ENCODE data around the gene TMEM94.
"Not testable (repeated sequence)": the region's sequence is repeated elsewhere in the genome, so short reads cannot be mapped to it uniquely, and the experiment has no call there.

The TMEM94 gene

DNA sequence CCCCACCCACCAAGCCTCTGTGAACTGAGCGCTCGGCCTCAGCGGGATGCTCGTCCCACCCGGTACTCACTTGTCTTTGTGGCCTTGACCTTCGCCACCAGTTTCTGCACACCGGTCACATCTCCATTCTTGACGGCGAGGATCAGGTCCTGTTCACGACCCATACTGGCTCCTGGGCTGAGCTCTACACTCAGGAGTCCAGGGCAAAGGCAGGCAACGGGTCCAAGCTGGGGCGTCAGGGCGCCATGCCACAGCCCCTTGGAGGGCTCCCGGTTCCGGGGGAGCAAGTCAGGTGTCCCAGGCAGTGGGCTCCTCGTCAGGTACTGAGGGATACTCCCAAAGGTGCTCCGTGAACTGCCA lies 57.2 kb downstream of the TMEM94 start:
- no peak for DNase-seq

DNA sequence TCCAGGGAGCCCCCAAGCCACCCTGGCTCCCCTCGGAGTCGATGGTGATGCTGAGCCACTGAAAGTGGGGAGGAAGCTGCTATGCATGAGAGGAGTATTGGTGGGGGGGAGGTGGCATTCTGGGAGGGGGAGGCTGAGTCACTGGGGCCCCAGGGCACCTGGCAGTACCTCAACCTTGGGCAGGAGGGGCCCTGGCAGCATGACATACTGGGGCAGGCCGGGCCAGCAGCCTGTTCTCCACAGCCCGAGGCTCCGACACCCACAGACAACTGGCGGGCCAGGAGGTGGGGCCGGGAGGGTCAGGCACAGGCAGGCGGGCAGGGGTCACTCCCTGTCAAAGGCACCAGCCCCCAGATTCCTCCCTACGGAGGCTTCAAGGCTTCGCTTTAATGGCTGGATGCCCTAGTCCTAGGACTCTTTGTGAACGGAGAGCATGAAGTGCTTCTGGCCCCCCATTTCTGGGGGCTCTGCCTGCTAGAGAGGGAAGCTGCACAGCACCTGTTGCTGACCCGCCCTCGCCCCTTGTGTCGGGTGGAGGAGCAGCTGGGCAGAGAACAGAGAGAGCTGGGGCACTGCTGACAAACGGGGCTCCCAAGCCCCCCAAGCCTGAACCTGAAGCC lies 58.0 kb downstream of the TMEM94 start:
- DNase-seq, result no peak

DNA sequence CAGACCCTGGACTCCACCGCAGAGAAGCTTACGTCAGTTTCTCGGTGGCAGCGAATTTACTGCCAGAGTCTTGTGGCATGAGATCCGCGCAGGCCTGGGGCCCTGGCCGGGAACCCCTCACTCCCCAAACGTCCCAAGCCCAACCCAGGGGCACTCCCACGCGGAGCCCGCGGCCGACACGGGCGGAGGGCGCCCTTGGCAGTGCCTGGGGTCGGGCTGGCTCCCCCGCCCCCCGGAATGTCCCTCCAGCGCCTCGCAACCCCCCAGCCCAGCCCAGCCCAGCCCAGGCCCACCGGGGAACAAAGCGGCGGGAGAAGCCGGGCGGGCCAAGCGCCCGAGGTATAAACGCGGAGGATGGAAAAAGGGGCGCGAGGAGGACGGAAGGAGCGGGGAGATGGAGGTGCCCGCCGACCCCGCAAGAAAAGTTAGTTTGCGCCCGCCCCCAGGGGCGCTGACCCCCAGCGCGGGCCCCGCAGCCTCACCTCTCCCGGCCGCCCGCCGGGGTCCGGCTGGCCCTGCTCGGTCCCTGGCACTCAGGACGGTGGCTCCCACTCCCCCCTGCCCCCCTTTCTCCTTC lies 58.6 kb downstream of the TMEM94 start:
- no peak for DNase-seq

DNA sequence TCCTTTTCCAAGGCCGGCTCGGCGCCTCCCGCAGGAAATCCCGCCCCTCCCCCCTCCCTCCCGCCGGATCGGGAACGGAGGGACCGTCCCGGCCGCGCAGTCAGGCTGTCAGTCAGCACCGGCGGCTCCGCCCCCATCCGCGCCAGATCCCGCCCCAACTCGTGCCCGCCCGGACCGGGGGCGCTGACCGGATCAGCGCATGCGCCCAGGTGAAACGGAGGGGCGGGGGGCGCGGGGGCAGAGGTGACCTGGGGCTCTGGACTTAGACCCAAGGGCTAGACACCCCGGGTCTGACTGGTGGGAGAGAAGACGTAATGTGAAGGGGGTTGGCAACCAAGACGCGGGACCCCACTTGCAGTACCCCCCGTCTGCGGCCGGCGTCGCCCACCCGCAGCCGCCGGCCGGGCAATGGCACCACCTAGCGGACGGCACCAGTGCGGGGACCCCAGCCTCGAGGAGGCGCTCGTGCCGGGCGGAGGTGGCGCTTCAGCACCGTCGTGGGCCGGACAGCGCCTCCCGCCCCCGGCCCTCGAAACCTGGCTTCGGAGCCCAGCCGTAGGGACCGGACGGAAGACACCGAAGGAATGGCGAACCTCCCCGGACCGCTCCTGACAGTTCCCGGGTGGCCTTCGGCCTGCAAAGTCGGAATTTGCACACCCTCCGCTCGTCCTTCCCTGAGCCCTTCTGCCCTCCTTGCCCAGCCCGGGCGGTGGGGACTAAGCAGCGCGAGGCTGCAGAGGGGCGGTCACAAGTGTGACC lies 59.2 kb downstream of the TMEM94 start, which contains the start of gene CASKIN2:
Gene CASKIN2, minus strand, starts transcription at position 42 of the 759 bp plus-strand sequence. CDS start 1,733 bp downstream, outside the sequence.
- DNase-seq, result peak; percentile 97

DNA sequence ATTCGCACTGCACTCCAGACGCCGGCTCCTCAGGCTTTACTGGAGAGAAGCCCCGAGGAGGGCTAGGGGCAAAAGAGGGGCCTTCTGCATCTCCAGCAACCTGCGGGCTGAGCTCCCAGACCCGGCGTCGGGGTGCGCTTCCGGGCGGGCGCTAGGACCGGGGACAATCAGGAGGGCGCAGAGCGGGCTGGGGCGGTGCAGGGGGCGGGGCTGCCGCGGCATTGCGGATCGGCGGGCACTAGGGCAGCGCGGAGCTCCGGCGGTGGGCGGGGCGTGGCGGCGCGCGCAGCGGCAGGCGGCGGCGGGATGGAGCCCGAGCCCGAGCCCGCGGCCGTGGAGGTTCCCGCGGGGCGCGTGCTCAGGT lies 59.8 kb downstream of the TMEM94 start, which contains the start of gene TSEN54:
Gene TSEN54, plus strand, starts transcription at position 274 of the 364 bp plus-strand sequence. Its CDS starts 33 bp downstream, at position 307.
- DNase-seq, result peak; percentile 96

DNA sequence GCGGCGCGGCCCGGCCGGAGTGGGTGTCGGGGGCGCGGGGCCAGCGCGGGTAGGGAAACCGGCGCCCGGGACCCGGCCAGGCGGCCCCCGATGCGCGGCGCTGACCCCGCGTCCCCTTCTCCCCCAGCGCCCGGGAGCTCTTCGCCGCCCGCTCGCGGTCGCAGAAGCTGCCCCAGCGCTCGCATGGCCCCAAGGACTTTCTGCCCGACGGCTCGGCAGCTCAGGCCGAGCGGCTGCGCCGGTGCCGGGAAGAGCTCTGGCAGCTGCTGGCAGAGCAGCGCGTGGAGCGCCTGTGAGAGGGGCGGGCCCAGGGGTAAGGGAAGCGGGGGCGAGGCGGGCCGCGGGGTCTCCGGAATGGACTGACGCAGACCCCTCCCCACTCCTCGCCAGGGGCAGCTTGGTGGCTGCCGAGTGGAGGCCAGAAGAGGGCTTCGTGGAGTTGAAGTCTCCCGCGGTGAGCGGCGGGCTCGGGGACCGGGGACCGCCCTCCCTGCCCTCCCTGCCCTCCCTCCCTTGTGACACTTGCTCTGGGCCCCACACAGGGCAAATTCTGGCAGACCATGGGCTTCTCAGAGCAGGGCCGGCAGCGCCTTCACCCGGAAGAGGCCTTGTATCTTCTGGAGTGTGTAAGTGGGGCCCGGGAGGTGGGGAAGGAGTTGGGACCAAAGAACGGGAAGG lies 60.3 kb downstream of the TMEM94 start:
- DNase-seq, result no peak

DNA sequence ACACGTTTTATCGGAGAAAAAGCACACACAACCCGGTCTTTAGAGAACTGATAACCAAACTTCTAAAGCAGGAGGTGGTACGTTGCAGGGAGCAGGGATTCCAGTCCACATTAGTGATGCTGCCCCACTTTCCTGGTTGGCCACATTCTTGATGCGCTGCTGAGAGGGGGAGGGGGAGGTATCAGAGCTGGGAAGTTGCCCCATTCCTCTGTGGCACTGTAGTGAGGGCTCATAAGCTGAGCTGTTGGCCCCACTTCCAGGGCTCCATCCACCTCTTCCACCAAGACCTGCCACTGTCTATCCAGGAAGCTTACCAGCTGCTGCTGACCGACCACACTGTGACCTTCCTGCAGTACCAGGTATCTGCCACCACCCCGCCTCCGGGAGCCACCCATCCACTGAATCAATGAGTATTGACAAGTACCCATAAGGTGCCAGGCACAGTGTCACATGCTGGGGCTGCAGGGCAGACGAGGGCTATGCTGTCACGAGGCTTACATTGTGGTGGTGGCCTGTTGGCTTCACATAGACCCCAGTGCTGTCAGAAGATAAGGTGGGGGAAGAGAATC lies 60.9 kb downstream of the TMEM94 start:
- no peak for DNase-seq

DNA sequence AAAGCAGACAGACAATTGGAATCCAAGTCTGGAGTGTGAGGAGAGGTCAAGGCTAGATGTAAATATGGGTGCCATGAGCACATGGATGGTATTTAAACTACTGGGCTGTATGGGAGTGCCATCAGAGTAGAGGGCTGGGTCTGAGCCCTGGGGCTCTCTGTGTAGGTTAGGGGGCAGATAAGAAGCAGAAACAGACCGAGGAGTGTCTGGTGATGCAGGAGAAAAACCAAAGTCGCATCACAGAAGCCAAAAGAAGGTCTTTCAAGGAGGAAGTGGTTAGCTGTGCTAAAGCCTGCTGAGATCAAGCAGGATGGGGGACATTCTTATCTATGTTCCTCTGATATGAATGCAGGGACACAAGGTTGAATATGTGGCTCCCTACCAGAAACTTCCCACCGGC lies 61.8 kb downstream of the TMEM94 start:
- no peak for DNase-seq

DNA sequence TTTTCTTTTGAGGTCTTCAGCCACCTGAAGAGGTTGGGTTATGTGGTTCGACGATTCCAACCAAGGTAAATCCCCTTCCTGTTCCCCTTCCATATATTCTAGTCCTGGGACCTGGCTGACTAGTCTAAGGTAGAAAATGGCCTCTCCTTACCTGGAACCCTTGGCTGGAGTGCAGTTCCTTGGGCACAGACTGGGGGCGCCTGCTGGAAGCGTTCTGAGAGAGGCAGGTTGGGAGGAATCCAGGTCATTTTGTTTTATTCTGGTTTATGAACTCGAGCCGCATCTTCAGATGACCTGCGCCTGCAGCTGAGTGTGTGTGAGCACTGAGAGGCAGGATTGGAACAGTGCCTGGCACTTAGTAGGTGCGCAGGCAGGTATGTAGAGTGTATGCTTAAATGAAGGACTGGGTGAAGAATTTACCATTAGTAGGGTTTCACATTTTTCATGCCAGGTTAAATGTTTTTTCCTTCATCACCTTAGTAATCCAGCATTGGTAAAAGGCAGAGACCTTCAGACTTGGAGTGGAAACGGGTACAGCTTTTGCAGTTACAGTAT lies 62.6 kb downstream of the TMEM94 start:
- no peak for DNase-seq

DNA sequence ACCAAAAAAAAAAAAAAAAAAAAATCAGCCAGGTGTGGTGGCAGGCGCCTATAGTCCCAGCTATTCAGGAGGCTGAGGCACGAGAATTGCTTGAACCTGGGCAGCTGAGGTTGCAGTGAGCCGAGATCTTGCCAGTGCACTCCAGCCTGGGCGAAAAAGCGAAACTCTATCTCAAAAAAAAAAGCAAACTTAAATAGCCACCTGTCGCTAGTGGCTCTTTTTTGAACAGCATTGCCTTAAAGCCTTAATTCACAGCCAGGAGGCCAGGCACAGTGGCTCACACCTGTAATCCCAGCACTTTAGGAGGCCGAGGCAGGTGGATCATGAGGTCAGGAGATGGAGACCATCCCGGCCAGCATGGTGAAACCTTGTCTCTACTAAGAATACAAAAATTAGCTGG lies 64.0 kb downstream of the TMEM94 start:
- DNase-seq, result not testable (repeated sequence)

DNA sequence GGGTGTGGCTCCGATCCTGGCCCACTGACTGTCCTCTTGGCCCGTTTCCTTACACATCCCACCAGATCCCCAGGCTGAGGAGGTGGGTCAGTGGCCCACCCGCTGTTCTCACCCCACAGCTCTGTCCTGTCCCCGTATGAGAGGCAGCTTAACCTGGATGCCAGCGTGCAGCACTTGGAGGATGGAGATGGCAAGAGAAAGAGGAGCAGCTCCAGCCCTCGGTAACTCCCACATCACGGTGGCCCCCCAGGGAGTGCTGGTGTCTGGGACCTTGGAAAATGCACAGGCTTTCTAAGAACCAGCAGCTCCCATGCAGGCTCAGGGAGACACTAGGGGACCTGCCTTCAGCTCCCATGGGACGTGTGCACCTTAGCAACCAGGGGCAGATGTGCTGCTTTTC lies 64.9 kb downstream of the TMEM94 start:
- no peak for DNase-seq

DNA sequence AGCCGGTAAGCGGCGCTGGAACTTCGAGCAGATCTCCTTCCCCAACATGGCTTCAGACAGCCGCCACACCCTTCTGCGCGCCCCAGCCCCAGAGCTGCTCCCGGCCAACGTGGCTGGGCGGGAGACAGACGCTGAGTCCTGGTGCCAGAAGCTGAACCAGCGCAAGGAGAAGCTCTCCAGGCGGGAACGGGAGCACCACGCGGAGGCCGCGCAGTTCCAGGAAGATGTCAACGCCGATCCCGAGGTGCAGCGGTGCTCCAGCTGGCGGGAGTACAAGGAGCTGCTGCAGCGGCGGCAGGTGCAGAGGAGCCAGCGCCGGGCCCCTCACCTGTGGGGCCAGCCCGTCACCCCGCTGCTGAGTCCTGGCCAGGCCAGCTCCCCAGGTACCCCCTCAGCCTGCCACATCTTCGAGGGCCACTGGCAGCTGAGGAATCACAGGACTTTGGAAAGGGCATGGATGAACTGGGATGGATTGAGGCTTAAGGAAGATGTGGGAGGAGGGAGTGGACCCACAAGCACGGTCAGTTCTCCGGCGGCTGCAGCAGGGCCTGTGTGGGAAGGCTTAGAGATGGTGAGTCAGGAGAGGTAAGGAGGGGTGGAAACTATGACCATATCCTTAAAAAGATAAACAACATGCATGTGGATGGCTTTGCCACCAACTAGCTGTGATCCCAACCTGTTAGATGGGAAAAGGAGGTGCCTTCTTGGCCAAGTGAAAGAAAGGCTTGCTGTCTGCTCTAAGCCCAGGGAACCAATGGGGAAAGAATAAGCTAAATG lies 65.7 kb downstream of the TMEM94 start:
- no peak for DNase-seq

DNA sequence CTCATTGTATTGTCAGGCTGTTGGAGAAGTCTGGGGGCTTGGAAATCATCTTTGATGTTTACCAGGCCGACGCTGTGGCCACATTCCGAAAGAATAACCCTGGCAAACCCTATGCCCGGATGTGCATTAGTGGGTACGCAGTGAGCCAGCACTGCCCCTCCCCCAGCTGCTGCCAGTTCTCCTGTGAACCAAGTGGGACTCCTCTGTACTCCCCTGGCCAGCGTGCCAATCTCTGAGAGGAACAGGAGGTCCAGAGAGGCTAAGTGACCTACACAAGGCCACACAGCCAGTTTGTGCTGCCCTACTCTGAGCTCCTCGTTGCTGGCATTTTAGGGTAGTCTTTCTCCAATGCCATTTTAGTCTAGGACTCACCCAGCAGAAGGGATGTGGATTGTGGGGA lies 67.2 kb downstream of the TMEM94 start:
- DNase-seq, result no peak

DNA sequence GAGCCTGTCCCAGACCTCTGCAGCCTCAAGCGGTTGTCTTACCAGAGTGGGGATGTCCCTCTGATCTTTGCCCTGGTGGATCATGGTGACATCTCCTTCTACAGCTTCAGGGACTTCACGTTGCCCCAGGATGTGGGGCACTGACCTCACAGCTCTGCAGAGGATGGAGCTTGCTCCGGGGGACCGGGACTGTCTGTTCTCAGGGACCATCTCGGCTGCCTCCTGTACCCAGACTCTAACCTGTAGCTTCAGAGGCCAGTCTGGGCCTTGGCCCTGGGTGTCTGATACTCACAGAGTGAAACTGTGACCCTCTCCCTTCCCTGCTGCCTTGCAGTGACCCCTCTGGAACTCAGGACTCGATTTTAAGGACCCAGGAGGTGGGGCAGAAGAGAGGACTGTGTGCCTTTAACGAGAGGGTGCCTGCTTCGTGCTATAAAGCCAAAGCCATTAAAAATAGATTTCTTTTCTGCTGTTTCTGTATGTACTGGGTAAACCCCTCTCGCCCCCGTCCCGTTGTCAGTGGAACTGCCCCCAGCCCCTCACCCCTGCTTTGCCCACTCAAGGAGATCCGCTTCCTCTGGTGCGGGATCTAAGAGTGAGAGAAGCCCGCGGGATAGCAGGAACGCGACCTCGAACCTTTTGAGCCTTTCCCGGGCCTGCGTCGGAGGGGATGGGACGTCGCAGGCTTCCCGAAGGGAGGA lies 68.0 kb downstream of the TMEM94 start:
- no peak for DNase-seq

DNA sequence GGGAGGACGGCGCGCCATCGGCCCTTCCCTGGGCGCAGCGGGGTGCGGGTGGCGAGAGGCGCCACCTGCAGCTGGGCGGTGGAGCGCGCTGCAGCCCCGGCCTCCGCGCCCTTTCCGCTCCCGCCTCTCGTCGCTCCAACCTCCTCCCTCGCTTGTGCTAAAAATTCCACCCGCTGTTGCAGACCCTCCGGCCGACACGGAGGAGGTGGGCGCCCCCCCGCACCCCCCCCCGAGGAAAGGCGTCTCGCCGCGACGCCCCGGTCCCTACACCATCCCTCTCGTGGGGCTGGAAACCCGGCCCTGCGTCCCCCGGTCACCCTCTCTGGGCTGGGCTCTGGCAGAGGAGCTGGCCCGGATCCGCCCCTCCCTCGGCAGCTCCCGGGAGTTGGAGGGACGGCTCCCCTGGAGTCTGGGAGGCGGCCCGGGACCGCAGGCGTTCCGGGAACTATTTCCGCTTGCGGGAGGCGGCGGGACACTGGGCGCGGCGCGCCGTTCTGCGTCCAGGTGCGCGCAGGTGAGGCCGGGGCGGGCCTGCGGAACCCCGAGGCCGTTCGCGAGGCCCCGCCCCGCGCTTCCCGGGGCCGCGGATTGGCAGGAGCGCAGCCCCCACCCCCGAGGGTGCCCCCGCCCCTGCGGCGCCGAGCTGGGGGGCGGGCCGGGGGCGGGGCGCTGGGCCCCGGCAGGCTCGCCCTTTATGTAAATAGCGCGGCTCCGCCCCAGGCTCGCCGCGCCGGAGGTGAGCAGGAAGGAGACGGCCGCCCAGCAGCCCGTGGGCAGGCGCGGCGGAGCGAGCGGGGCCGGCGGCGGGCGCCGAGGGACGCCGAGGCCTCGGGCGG lies 68.8 kb downstream of the TMEM94 start, which contains the start of gene LLGL2:
Gene LLGL2, plus strand, starts transcription at position 728 of the 836 bp plus-strand sequence. CDS start 17,730 bp downstream, outside the sequence.
- peak; percentile 99 for DNase-seq

DNA sequence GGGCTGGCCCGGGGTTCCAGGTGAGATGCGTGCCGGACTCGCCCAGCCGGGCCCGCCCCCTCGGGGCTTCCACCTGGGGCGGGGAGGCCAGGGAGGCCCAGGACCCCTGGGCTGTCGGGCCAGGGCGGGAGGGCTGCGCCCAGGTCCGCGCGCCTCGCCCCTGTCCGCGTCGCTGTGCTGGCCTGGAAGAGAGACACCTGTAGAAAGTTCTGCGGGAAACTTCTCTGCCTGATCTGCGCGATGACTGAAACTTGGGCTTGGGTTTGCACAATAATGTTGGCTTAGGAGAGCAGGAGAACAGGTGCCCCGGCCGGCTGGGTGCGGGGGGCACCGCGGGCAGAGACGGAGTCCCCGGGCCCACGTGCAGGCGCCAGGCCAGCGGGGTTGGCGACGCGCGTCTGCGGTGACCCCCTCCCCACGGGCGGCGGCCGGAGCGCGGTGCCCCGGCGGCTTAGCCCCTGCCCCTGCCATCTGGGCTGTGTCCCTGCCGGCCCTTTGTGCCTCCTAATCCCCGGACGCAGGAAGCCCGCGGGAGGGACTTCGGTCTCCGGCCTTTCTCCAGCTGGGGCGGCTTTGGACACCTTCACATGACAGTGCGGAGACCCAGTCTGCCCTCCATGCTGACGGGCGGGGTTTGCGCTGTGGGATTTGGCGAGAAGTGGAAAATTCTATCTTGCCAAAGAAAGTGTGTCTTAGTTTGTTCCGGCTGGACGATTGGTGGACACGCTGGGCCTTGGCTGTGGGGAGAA lies 69.5 kb downstream of the TMEM94 start:
- DNase-seq, result peak; percentile 50

DNA sequence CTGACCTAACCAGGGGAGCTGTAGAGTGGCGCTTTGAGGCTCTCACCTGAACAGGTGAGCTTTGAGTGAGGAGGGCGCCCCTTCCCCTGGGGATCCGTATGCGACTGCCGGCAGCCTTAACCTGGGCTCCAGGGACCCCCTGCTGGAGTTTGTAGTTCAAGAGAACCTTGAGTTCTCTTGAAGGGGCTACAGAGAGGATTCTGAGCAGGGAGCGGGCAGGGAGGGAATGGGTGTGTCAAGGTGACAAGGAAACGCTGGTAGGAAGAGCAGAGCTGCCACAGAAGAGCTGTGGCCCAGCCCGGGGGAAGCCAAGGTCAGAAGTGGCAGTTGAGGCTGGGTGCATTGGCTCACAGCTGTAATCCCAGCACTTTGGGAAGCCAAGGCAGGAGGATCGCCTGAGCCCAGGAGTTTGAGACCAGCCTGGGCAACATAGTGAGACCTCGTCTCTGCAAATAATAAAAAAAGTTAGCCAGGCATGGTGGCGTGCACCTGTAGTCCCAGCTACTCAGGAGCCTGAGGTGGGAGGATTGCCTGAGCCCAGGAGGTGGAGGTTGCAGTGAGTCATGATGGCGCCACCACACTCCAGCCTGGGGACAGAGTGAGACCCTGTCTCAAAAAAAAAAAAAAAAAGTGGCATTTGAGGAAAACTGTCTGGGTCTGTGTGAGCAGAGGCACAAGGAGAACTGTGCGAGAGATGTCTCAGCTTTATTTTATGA lies 70.3 kb downstream of the TMEM94 start:
- DNase-seq, result no peak

DNA sequence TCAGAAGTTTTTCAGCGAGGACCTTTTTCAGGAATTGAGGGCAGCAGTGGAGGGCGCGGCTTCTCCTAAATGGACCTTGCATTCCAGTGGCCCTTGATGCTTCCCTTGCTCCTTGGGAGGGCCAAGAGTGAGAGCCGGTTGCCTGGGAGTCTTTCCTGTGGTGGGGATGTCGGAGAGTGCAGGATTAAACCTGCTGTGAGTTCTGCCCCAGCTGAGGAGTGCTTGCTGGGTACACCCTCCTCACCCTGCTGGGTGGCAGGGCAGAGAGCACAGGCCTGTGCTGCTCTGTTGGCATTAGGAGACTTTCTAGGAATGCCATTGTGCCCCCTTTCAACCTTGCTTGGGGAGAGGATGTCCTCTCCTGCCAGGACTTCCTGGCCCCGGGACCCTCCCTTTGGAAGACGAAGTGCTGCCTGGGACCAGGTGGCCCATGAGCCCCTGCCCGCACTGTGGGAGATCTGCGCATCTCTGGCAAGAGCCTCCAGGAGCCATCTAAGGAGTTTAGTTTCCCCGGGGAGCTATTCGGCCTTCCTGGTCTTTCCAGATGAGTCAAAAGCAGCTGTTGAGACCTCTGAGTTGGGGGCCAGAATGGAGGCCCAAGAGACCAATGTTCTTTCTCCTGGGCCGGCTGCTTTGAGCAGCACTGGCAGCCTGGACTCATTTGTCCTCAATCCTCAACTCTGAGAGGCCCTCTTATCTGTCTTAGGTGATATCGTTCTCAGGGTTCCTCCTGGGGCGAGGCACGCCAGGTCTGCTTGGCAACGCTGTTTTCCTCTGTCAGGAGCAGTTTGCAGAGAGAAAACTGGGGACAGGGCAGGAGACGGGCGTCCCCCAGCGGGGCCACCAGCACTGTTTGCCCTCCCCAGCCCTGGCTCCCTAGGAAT lies 74.6 kb downstream of the TMEM94 start:
- DNase-seq, result no peak
